HG02759 (cell line): ENCODE data around the gene ACSF3.

Source experiments
- ATAC-seq: cut with Tn5 transposase; IDR thresholded peaks from one replicate; pipeline ENCODE4 v1.9.1; 2021; ENCODE audit warnings: mild to moderate bottlenecking, moderate library complexity; ENCODE audit not compliant: unreplicated experiment

The ACSF3 gene

DNA sequence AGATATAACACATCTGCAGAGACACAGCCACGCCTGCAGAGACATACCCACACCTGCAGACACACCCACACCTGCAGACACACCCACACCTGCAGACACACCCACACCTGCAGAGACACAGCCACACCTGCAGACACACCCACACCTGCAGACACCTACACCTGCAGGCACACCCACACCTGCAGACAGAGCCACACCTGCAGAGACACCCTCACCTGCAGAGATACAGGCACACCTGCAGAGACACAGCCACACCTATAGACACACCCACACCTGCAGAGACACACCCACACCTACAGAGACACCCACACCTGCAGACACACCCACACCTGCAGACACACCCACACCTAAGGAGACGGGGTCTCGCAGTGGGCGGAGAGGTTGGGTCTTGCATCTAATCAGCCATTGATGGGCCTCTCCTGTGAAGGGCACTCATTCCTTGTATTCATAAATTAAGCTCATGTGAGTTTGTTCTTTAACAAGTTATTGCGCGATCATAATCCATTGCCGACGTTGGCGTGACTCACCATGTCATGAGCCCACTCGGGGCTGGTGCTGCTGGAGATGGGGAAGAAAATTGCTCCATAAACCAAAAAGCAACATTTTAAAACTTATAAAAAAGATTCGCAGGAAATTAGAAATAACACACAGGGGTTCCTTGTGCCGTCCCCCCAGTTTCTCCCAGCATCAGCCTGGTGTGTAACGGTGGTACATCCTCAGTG is 49.0 kb downstream of the ACSF3 start:
- ATAC-seq, result no peak

DNA sequence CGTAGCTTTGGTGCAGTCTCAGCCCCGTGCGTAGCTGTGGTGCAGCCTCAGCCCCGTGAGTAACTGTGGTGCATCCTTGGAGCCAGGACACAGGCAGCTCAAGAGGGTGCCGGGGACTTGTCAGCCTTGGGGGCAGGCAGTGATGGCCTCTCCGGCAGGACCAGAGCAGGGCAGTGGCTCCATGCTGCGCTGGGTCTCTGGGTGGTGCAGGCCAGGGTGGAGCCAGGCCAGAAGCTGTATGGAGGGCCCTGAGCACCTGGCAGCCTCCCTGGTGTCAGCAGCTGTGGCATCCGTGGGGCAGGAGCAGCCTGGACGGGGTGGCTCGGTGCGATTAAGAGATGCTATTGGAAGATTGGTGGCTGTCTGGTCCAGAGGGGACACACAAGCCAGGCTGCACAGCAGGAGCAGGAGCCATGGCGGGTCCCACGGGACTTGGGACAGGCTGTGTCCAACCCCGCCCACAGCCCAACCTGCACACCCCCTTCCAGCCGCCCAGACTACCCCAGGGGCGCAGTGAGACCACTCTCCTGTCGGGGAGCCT is 49.6 kb downstream of the ACSF3 start:
- ATAC-seq, result no peak

DNA sequence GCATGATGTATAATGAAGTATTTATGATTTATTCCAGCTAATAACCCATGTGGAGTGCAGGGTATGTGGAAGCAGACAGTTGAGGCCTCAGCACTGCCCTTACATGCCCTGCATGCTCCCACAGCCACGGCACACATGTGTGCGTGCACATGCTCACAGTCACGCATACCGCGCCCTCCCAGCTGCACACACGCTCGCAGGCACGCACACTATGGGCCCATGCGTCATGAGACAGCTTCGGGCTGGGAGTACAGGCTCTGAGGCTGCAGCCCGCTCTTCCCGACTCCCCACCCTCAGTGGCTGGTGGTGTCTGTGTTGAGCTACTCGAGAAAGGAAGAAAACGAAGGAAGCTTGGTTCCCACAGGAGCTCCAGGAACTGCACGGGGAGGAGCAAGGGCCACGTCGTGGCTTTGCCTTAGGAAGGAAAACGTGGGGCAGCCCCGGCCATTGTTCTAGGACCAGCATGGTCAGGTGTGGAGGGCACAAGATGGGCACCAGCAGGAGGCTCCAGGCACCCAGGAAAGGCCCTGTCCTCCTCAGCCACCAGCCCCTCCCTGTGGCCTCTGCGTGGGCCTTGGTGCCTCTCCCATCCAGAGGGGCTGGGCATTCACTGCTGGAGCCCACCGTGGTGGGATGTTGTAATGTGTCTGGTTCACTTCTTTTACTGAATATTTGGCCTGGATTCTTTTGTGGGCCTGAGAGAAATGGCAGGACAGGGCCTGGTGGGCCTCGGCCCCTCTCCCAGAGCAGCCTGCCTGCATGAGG is 50.4 kb downstream of the ACSF3 start:
- no peak for ATAC-seq

DNA sequence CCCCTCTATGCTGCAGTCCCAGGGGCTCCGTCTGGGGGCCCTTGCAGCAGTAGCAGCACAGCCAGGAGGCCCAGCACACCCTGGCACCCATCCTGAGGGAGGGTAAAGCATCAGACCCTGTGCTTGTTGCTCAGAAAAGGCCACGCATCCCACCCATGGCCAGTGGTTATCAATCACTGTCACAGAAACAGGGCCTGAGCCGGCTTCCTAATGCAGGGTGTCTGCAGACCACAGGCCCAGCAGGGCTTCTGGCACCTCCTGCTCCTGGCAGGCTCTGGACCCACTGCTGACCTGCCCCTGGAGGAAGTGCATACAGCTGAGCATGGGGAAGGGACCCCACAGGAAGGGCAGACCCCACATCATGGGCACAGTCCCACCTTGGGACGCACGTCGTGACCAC is 51.0 kb downstream of the ACSF3 start:
- no peak for ATAC-seq

DNA sequence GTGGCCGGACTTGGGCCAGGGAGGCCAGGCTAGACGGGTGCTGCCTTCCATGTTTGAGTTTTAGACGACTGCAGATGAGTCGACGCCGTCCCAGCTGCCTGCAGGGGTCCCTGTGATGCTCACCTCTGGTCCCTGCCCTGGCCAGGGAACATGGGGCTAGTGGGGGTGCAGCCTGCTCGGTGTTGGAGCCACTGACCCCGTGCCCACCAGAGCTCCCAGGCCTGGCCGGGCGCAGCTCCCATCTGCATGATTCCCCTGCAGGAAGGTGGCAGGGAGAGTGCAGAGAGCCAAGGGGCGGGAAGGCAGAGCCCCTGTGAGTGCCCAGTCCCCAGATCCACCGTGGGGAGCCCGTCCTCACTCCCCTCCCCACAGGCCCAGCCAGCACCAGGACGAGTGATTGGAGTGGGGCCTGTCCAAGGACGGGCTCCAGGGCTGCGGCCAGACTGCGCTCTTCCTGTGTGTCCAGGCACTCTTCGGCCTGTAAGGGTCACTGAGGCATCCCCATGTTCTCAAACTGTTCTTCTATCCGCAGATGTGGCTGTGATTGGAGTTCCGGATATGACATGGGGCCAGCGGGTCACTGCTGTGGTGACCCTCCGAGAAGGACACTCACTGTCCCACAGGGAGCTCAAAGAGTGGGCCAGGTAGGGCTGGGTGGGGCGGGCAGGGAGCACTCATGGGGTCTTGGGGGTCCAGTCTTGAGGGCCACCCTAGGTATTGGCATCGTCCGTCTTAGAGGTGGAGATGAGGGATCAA is 51.9 kb downstream of the ACSF3 start:
- ATAC-seq, result no peak

DNA sequence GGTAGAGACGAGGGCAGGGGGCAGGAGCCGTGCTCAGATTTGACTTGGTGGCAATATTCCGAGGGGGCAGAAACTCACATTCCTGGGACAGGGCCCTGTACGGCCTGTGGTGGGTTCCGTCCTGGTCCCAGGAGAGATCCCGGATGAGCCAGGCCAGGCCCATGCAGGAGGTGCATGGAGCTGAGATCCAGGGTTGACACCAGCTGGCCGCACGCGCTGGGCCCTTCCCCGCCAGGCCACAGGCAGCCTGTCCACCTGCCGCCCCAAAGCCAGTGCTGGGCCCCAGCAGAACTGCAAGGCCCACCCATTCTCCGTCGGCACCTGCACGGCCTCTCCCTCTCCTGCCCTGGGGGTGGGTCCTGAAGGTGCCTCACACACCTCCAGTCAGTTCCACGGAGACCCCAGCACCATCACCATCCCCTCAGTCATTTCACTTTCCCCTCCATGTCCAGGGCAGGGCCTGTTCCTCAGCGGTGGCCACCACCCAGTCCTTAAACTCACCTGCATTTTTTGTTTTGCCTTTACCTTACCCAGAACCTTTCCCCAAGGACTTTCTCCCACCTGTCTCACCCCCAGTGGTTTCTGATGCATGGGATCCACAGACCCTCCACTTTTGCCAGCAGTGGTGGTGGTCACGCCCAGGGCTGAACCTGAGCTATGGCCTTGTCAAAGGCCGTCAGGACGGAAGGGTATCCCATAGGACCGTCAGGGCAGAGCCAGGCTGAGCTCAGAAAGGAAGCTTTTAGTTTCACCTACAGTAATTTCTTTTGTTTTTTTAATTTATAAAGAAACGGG is 52.8 kb downstream of the ACSF3 start:
- ATAC-seq, result no peak

DNA sequence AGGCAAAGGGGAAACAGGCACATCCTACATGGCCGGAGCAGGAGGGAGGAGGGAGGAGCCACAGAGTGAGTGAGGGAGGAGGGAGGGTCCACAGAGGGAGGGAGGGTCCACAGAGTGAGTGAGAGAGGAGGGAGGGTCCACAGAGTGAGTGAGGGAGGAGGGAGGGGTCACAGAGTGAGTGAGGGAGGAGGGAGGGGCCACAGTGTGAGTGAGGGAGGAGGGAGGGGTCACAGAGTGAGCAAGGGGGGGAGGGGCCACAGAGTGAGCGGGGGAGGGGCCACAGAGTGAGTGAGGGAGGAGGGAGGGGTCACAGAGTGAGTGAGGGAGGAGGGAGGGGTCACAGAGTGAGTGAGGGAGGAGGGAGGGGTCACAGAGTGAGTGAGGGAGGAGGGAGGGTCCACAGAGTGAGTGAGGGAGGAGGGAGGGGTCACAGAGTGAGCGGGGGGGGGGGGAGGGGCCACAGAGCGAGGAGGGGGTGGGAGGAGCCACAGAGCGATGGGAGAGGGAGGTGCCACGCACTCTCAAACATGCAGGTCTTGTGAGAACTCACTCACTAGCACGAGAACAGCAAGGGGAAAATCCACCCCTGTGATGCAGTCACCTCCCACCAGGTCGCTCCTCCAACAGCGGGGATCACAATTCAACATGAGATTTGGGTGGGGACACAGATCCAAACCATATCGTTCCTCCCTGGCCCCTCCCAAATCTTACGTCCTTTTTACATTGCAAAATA is 53.6 kb downstream of the ACSF3 start:
- no peak for ATAC-seq

DNA sequence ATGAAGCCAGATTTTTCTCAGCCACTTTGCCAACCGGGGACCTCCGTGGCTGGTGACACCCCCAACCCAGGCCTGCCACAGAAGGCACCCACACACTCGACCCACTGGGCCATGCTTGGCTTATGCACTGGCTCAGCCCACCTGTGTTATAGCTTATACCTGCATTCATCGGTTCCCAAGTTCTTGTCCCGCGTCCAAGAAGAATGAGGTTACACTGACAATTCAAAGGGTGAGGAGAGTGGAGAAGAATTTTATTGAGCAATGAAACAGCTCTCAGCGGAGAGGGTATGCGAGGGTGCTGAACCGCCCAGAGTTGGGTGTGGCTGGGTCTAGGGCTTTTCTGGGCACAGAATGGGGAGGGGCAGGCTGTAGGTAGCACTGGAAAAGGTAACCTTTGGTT is 55.7 kb downstream of the ACSF3 start:
- ATAC-seq, result no peak

DNA sequence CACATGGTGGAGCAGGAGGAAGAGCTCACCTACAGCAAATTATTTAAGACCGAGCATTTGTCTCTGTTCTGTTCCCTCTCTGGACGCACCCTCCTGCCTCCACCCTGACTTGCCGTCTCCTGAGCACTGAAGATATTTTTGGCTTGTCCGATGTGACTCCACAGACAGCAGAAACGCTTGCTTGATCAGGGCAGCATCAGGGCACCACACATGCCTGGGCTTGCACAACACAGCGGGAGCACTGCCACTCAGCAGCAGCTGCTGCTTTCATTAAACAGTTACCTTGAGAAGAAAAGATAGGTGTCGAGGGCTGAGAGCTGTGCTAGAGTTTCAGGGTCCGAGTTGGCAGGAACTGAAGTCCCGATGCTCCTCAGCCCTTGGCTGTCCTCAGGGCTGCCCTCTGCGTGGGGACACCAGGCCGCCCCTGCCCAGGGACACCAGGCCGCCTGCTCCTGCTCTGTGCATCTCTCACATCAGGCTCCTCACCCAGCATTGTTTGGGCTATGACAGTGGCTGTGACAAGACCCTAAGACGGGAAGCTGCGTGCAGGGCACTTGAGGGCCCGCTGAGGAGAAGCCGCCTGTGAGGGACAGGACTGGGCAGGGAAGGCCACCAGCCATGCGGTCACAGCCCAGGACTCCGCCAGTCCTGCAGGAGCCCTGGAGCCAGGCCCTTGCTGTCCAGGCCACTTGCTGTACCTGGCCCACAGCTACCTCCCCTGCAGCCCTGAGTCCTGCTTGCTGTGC is 56.6 kb downstream of the ACSF3 start:
- ATAC-seq, result no peak

DNA sequence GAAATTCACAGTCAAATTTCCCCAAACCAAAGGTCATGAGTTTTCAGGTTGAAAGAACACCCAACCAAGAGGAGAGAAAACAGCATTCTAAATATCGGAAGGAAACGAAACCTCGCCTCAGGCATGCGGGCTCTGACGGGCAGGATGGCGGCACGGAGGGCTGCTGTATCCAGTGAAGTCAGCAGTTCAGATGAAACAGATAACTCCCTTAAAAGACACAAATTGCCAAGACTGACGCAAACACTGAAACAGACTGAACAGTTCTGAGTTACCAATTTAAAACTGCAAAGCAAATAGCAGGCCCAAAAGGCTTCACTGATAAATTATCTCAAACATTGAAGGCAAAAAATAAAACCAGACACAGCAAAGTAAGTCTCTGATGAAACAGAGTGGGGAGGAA is 57.3 kb downstream of the ACSF3 start:
- ATAC-seq, result no peak

DNA sequence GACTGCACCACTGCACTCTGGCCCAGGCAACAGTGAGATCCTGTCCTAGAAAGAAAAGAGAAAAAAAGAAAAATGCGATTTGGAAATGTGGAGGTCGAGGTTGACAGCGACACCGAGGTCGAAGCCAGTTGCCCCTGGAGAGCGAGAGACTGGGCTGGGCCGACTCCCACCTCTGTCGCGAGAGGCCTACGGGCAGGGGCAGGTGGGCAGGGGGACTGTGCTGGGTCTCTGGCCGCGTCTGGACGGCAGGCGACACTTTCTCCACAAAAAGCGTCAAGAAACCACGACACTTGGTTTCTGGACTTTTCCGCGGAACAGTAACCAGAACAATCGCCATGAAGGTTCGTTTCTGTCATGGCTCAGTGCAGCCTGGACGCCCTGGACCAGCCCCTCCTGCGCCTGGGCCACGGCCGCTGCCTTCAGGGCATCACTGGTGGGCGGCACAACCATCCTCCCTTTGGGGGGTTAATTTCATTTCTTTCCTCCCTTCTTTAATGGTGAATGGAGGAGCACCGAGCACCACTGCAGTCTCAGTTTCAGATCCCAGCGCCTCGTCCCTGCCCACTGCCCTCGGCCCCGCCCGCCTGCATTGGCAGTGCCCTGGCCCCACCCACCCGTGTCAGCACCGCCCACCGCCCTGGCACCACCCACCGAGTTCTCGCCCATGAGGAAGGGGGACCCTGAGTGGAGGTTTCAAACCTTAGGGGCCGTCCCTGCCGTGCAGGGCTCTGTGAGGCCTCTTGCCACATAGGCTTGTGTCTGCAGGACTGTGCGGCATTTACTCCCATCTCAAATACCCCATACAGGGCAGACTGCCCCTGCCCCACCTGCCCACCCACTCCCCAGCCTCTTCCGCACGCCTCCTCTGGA is 59.4 kb downstream of the ACSF3 start:
- ATAC-seq, result no peak

DNA sequence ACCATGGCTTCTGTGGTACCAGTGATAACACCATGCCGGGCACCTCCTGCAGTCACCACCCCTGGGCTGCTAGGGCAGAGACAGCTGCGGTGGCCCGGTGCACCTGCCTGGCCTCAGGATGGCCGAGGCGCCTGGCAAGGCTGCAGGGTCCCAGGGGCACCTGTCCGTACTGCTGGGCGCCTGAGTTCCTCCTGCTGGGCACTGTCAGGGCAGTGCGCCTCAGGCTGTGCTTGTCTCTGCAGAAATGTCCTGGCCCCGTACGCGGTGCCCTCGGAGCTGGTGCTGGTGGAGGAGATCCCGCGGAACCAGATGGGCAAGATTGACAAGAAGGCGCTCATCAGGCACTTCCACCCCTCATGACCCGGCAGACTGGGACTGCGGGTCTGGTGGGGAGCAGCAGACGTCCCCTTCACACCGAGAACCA is 60.2 kb downstream of the ACSF3 start:
- no peak for ATAC-seq

DNA sequence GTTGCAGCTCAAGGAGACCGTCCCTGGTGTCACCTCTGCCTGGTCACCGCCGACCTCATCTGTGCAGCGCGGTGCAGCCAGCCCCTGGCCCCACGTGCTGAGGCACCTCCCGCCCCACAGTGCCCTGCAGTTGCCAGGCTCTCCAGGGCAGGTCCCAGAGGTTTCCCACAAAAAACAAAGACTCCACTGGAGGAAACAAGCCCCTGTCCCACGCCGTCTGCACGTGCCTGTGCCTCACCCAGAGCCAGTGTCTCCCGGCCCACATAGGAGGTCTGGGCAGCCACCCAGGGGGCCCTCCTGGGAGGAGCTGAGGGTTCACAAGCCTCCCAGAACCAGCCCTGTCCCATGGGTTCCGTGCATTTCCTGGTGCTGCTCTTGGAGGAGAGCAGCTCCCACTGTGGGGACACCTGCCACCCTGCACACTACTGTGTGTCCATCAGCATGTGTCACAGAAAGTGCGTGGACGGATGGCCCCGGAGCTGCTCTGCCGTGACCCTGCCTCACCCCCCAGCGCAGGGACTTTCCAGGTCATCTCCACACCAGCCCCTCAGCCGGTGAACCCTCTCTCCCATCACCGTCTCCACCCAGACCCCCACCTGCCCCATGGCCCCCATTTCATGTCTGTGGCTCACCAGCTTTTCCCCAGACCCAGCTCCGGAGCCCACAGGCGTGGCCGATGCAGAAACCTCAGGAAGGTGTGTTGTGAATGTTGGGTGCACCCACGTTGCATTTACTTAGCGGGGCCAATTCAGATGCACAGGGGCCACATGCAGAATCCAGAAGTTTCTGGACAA is 60.9 kb downstream of the ACSF3 start:
- no peak for ATAC-seq

DNA sequence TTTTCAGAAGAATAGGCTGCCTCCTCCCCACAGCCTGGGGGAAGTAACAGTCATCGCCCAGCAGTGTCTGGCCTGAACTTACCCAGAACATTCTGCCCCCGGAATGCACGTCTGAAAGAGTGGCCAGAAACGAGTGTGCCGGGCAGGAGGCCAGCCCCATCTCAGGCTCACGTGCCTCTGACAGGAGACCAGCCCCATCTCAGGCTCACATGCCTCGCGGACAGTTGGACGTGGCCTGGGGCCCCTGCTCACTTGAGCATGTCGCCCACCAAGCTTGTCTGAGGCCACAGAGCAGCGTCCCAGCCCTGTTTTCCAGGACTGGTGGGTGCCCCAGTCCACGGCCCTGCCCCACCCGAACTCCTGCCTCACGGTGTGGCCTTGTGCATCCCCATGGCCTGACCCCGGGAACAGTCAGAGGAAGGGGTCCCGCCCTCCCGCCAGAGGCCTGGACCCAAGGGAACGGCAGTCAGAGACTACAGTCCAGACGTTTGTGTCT is 61.6 kb downstream of the ACSF3 start:
- ATAC-seq, result no peak

DNA sequence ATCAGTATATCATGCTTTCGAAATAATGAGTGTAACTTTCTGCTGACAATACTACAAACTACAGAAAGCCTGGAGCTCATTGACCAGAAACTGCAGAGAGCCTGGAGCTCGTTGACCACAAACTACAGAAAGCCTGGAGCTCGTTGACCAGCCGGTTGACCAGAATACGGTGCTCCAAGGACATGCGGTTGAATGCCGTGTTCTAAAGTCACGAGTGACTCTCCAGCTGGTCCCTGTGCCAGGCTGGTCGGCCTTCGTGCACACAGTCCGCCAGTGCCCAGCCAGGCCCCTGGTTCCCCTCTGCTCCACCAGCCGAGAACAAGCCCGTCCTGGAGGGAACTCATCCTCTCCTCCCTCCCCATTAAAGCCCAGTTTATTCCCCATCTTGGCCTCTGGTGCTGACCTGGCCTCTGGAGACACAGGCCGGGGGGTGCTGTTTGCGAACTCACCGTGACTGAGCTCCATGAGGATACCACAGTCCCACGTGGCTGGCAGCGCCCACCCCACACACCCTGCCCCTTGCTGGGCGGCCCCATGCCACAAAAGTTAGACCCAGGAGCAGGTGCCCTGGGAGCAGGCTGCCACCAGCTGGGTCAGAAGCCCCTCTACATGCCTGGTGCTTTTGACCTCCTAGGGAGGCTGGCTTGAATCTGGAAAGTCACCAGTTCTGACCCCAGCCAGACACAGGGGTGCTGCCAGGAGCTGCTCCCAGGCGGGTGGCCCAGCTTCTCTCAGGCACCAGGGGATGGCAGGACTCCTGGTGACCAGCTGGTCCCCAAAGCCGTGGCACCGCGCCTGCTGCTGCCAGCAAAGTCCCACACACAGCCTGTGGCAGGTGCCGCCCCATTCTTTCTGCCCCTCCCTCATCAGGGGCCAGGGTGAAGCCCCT is 62.4 kb downstream of the ACSF3 start:
- ATAC-seq, result no peak
